GM12872 (cell line): ENCODE measurements around the gene AKTIP.

Experiments
- TF ChIP-seq, protein P1 (sequence below): IDR thresholded peaks from 3 replicates; pipeline ENCODE4 v1.5.1; 2011; ENCODE audit warnings: low read depth, mild to moderate bottlenecking, low read length, moderate library complexity; ENCODE audit not compliant: insufficient read depth

Gene AKTIP

DNA sequence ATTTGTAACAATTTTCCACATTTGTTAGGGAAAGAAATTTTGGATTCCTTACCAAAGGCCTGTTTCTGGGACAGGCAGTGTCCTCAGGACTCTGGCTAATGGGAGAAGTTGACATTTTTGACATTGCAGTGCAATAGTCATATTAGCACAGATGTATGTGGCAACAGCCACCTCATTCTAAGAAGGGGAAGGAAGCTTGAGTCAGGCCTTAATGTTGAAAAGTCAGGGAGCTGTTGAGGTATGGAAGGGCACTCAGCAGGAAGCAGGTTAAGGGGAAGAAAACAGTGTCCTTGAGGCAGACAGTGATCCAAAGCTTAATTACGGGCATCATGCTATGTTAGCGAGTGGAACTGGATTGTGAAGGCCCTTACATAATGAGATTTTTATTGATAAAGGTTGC is 20.9 kb downstream of the AKTIP start:
- TF ChIP-seq, protein P1, sequence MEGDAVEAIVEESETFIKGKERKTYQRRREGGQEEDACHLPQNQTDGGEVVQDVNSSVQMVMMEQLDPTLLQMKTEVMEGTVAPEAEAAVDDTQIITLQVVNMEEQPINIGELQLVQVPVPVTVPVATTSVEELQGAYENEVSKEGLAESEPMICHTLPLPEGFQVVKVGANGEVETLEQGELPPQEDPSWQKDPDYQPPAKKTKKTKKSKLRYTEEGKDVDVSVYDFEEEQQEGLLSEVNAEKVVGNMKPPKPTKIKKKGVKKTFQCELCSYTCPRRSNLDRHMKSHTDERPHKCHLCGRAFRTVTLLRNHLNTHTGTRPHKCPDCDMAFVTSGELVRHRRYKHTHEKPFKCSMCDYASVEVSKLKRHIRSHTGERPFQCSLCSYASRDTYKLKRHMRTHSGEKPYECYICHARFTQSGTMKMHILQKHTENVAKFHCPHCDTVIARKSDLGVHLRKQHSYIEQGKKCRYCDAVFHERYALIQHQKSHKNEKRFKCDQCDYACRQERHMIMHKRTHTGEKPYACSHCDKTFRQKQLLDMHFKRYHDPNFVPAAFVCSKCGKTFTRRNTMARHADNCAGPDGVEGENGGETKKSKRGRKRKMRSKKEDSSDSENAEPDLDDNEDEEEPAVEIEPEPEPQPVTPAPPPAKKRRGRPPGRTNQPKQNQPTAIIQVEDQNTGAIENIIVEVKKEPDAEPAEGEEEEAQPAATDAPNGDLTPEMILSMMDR: no peak

DNA sequence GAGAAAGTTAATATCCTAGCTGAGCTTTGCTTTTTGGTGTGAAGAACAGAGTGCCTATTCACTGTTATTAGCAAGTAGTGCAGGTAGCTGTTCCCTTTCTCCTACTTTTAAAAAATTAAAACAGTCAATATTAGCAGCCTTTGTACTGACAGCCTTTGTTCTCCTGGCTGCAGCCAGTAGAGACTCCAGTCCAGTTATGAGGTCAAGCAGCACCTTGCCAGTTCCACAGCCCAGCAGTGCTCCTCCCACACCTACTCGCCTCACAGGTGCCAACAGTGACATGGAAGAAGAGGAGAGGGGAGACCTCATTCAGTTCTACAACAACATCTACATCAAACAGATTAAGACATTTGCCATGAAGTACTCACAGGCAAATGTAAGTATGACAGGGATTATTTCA is 22.6 kb downstream of the AKTIP start:
- TF ChIP-seq, protein P1: no peak

DNA sequence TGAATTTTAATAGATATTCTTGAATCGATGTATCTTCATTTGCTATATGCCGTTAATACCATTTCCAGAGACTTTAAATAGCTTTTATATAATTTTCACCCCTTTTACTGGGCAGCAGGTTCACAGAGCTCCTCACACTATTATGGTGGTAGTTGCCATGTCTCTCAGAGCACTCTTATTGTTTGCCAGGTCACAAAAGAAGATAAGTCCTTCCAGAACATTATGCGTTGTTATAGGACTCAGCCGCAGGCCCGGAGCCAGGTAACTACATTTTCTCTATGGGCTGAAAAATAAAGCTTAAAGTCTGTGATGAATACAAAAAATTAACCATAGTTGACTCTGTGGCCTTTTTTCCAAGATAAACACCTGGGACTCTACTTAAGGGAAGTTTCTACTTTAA is 24.0 kb downstream of the AKTIP start:
- TF ChIP-seq, protein P1: no peak

DNA sequence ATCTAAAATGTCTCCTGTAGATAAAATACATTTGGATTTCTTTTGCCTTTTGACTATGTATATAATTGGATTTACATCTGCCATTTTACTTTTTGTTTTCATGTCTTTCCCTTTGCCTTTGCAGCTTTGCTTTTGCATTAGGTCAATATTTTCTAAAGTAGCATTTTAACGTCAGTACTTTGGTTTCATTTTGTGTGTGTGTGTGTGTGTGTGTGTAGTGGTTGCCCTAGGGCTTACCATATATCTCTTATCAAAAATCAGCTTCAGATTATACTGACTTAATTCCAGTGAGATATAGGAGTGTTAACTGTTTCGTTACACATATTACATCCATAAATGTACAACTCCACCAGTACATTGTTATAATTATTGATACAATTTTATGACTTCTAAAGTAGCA is 26.1 kb downstream of the AKTIP start:
- TF ChIP-seq, protein P1: no peak

DNA sequence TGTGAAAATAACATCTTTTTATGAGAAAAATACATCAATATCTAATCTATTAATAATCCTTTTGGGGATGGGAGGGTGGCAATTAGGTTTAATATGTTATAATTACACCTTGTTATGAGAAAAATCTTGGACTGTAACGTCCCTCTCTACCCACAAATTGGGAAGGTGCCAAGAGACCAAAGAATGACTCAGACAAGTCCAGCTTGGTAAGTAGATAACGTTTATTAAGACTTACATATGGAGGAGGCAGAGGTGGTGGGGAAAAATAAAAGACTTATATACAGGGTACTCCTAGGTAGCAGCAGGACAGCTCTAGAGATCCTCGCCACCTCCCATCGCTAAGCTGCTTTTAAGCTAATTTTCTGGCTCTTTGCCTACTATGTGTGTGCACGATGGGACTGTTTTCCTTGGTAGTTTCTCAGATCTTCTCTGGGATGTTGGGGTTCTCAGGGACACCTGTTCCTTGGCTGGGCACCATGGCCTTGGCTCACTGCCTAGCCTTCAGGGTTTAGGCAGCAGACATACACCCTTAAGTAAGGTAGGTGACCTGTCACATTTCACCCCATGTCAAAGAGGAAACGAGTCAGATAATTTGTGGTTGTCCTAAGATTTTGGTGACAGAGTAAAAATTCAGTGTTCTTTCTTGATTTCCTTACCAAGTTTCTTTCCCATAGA is 37.3 kb downstream of the AKTIP start:
- TF ChIP-seq, protein P1: no peak

DNA sequence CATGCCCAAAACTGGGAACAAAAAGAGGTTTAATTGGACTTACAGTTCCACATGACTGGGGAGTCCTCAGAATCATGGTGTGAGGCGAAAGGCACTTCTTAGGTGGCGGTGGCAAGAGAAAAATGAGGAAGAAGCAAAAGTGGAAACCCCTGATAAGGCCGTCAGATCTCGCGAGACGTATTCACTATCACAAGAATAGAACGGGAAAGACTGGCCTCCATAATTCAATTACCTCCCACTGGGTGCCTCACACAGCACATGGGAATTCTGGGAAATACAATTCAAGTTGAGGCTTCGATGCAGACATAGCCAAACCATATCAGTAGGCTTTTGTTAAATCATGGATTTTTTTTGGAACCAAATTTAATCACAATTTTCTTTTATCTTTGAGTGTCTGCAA is 44.4 kb downstream of the AKTIP start:
- TF ChIP-seq, protein P1: no peak

DNA sequence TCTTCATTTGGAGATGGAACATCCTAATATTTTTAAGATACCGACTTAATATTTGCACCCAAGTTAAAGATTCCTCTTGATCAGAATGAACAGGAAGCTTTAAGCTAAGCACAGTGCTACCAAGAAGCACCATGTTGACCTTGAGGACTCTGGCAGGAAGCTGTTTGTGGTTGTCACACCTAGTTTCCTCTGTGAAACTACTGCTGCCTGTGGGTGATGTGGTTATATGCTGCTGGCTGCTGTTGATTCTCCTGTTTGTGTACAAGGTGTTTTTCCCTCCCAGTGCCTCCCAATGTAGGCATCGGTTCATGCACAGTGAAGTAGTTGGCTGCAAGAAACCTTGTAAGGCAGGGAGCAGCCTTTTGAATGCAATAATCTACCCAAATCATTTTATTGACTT is 45.3 kb downstream of the AKTIP start:
- TF ChIP-seq, protein P1: no peak

DNA sequence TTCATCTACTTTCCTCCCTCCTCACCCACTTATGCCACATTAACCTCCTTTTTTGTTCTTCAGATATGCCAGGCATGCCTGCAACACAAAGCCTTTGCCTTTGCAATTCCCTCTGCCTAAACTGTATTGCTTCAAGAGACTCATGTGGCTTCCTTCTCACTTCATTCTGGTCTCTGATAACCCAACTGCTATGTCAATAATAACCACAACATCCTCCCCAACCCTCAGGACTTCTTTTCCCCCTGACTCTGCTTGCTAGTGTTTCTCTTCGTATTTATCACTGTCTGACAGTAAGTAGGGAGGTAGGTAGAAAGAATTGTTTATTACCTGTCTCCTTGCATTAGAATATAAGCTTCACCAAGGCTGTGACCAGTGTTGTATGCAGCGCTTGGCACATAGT is 46.4 kb downstream of the AKTIP start:
- TF ChIP-seq, protein P1: no peak
